Activated CD4-positive, alpha-beta T cell treated with anti-CD3 and anti-CD28 coated beads for 36 hours (primary cell): Measurements from ENCODE around the gene MROH8. TPM values are rescaled to one million over a fixed set of nuclear protein-coding genes. Genes with fewer than 3 reads are reported as not detected.
A peak's percentile ranks its signal among the peaks of the same experiment; 100 is the strongest.

Experiments
- ATAC-seq: fragments of 200-7000 bp; cut with Tn5 transposase; one replicate; pipeline ENCODE4 v1.10.0; 2021; ENCODE audit warnings: mild to moderate bottlenecking, moderate library complexity
- CTCF ChIA-PET: fragments of 350-600 bp; sonication (Branson Sonifier 250); formaldehyde crosslinking; loops from one replicate; lab custom pipeline; 2021; ENCODE audit warnings: antibody characterized with exemption; lab: Charles Lee
- POLR2A ChIA-PET: fragments of 350-600 bp; sonication (Branson Sonifier 250); formaldehyde crosslinking; loops from one replicate; lab custom pipeline; 2021; ENCODE audit warnings: antibody characterized with exemption, inconsistent platforms; lab: Charles Lee
- DNase-seq: peaks from one replicate; pipeline ENCODE4 v3.0.0-alpha.2; 2020
- H3K27ac Mint-ChIP-seq: one replicate; pipeline ENCODE4 v1.8.0; 2021; ENCODE audit warnings: mixed read lengths
- H3K27me3 Mint-ChIP-seq: one replicate; pipeline ENCODE4 v1.8.0; 2021; ENCODE audit warnings: mixed read lengths
- H3K36me3 Mint-ChIP-seq: one replicate; pipeline ENCODE4 v1.8.0; 2021; ENCODE audit warnings: low read depth, mixed read lengths
- H3K4me1 Mint-ChIP-seq: one replicate; pipeline ENCODE4 v1.8.0; 2021; ENCODE audit warnings: mixed read lengths
- H3K4me3 Mint-ChIP-seq: one replicate; pipeline ENCODE4 v1.8.0; 2021; ENCODE audit warnings: mild to moderate bottlenecking, moderate library complexity, mixed read lengths
- H3K9me3 Mint-ChIP-seq: one replicate; pipeline ENCODE4 v1.8.0; 2021; ENCODE audit warnings: low read depth, mixed read lengths
- intact Hi-C, 2 experiments: fragments of 100-400 bp; cut with DNase I in 1 of 2; cut with micrococcal nuclease in 1 of 2; formaldehyde crosslinking; loops; one replicate each; pipeline versions ENCODE4 v1.14.2 to v1.15.1; 2022 to 2024; cut with DNase I, micrococcal nuclease
- total RNA-seq, 2 experiments: library from RNA; stranded (reverse); gene quantifications; one replicate each; pipeline ENCODE4 v1.2.3, GENCODE V29; 2021

Gene MROH8
- total RNA-seq, 2 experiments from 2014 or later, result 3.0 to 4.5 TPM

DNA sequence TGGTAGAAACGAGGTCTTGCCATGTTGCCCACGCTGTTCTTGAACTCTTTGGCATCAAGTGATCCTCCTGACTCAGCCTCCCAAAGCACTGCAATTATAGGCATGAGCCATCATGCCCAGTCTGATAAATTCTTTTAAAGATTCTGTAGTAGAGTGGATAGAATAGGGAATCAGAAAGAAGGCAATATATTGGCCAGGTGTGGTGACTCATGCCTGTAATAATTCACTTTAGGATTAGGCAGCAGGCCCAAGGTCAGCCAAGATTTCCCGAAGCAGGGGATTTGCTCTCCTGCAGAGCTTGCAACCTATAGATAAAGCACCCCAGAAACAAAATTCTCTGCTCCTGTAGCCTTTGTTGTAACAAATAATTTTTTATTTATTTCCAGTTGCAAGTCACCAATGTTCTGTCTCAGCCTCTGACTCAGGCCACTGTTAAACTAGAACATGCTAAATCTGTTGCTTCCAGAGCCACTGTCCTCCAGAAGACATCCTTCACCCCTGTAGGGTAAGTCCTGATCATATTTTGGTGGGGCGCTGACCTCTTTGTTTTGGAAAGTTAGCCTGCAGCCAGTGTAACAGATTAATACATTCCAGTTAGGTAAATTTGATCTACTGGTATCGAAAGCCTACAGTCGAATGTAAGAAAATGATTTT is 30.4 kb upstream of the MROH8 start:
- H3K36me3 Mint-ChIP-seq, result peaks cover 44% of the 10 kb centered on the region
- intact Hi-C loops, result no loop called here
- peaks cover 2% of the 10 kb centered on the region for H3K4me1 Mint-ChIP-seq
- POLR2A ChIA-PET, result interaction anchor here (0.7 kb wide), 2 partner anchors 25 to 1661 kb away, joined by 3 to 6 read pairs; no protein-coding TSS in a partner anchor
- no peak for ATAC-seq
- H3K27ac Mint-ChIP-seq, result no peak overlapping the region
- CTCF ChIA-PET, result interaction anchor here (1.2 kb wide), 1 partner anchor 324 kb away, joined by 3 read pairs; no protein-coding TSS in a partner anchor
- no peaks in the 10 kb centered on the region for H3K9me3 Mint-ChIP-seq
- no peak overlapping the region for H3K4me3 Mint-ChIP-seq
- DNase-seq, result no peak
- no peaks in the 10 kb centered on the region for H3K27me3 Mint-ChIP-seq

DNA sequence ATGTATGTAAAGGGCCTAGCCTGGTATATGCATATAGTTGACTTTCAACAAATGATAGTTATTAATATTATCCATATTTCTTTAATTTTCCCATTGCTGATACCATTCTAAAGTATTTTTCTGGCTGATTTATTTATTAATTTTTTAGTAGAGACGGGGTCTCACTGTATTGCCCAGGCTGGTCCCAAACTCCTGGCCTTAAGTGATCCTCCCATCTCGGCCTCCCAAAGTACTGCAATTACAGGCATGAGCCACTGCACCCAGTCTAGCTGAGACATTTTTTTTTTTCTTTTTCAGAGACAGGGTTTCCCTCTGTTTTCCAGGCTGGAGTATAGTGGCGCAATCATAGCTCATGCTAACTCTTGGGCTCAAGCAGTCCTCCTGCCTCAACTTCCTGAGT is 29.8 kb upstream of the MROH8 start:
- Mint-ChIP-seq H3K27ac (no peak overlapping the region), H3K4me3 (no peak overlapping the region), H3K9me3 (no peaks in the 10 kb centered on the region), H3K36me3 (peaks cover 50% of the 10 kb centered on the region), H3K4me1 (no peaks in the 10 kb centered on the region), H3K27me3 (no peaks in the 10 kb centered on the region)
- intact Hi-C loops, result no loop called here
- no peak for DNase-seq
- ChIA-PET POLR2A (interaction anchor here (0.7 kb wide), 1 partner anchor 1661 kb away, joined by 3 read pairs; no protein-coding TSS in a partner anchor), CTCF (no interaction called here)
- ATAC-seq, result no peak

DNA sequence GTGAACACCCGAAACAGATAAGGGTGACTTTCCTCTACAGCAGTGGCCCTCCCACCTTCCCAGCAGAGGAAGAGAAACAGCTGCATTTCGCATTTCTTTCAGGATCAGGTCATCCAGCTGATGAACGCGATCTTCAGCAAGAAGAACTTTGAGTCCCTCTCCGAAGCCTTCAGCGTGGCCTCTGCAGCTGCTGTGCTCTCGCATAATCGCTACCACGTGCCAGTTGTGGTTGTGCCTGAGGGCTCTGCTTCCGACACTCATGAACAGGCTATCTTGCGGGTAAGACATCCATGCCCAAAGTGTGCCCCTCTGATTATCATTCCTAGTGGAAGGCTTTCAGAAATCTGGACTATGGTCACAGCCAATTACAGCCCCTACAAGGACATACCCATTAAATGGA is 27.8 kb upstream of the MROH8 start:
- ChIA-PET POLR2A (no interaction called here), CTCF (no interaction called here)
- H3K4me3 Mint-ChIP-seq, result no peak overlapping the region
- ATAC-seq (no peak), DNase-seq (no peak)
- H3K27ac Mint-ChIP-seq, result no peak overlapping the region
- H3K4me1 Mint-ChIP-seq, result no peaks in the 10 kb centered on the region
- intact Hi-C loops, result no loop called here
- H3K36me3 Mint-ChIP-seq, result peaks cover 49% of the 10 kb centered on the region
- no peaks in the 10 kb centered on the region for H3K9me3 Mint-ChIP-seq
- no peaks in the 10 kb centered on the region for H3K27me3 Mint-ChIP-seq

DNA sequence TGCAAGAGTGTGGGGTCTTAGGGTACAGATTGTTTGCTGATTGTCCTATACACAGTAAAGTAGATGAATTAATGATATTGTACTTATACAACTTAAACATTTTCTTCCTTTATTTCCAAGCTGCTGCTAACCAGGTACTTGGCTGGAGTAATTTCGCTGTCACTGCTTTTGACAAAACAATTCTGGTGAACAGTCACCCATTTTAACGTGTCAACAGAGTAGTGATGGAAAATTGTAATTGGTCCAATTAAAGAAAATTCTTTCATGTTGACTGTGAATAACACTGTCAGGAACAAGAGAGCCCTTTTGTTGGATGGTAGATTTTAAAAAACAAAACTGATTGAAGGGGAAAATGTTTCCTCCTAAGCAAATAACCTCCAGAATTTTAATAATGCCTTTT is 26.4 kb upstream of the MROH8 start:
- intact Hi-C loops, result no loop called here
- ChIA-PET CTCF (interaction anchor here (1.0 to 2.3 kb wide), 5 partner anchors 10 to 787 kb away, joined by 3 to 15 read pairs (median 3); no protein-coding TSS in a partner anchor), POLR2A (interaction anchor here (0.6 kb wide), 1 partner anchor 12 kb away, joined by 4 read pairs; no protein-coding TSS in a partner anchor)
- Mint-ChIP-seq H3K27ac (no peak overlapping the region), H3K4me3 (no peak overlapping the region), H3K4me1 (no peaks in the 10 kb centered on the region), H3K27me3 (no peaks in the 10 kb centered on the region), H3K36me3 (peaks cover 53% of the 10 kb centered on the region), H3K9me3 (no peaks in the 10 kb centered on the region)
- ATAC-seq (no peak), DNase-seq (no peak)

DNA sequence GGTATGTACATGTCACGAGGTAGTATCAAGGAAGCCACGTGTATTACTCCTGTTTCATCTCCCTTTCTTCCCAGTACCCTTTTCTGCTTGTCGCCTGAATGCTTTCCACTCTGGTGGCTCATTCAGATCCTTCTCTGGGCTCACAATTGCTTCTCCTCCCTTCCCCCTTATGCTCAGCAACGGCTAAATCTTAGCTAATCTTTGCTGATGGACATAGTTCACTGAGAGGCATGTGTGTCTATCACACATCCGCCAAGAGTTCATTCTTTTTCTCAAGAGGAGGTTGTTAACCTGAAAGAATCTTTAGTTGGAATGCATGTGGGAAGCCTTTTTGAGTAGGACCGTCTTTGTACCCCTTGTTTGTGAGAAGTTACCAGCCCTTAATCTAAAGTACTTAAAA is 25.8 kb upstream of the MROH8 start:
- H3K27ac Mint-ChIP-seq, result no peak overlapping the region
- no peaks in the 10 kb centered on the region for H3K27me3 Mint-ChIP-seq
- no peaks in the 10 kb centered on the region for H3K4me1 Mint-ChIP-seq
- no peak overlapping the region for H3K4me3 Mint-ChIP-seq
- intact Hi-C loops, result no loop called here
- ChIA-PET POLR2A (interaction anchor here (0.6 kb wide), 1 partner anchor 12 kb away, joined by 4 read pairs; no protein-coding TSS in a partner anchor), CTCF (interaction anchor here (0.7 to 2.3 kb wide), 4 partner anchors 9 to 788 kb away, joined by 3 to 15 read pairs (median 3); no protein-coding TSS in a partner anchor)
- no peak for ATAC-seq
- H3K36me3 Mint-ChIP-seq, result peaks cover 59% of the 10 kb centered on the region
- DNase-seq, result no peak
- H3K9me3 Mint-ChIP-seq, result no peaks in the 10 kb centered on the region

DNA sequence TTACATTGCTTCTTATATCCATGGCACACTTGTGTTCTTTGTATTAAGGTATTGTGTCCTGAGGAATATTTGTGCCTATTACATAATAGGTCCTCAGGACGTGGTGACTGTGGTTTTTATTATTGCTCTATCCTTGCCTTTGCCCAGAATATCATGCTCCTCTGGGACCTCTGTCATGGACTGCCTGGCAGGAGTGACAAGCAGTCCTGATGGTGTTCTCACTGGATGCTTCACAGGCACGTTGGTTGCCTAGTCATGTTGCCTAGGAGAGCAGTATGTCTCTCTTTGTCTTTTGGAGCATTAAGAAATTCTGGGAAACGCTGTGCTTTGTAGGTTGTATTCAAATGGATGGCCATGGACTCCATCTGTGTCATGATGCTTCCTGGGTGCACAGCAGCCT is 24.7 kb upstream of the MROH8 start:
- ATAC-seq, result no peak

DNA sequence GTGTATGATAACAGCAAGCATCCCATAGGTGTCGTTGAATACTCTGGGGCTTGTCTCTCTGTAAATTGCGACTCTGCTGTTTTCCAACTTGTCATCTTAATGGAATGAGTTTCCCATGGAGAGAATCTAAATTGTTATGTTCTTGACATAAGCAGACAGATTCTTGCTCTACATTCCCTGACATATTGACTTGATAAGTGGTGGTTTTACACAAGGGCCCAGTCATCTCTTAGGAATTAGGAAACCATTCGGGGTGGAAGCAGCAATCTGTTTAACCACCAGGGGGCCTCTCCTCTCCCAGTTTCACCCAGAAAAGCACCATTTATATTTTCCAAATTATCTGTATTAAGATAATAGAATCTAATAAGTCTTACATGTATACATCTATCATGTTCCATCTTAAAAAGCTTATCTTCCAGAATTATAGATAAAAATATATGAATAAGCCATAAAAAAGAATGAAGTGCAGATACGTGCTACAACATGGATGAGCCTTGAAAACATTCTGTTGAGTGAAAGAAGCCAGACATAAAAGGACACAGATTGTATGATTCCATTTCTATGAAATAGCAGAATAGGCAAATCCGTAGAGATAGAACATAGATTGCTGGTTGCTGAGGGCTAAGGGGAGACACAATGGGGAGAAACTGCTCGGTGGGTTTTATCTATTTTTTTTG is 23.1 kb upstream of the MROH8 start:
- ATAC-seq (peak; percentile 53), DNase-seq (peak; percentile 32)
- CTCF ChIA-PET, result interaction anchor here (0.6 to 3.1 kb wide), 6 partner anchors 11 to 328 kb away, joined by 3 to 13 read pairs (median 3); no protein-coding TSS in a partner anchor
- H3K4me1 Mint-ChIP-seq, result no peaks in the 10 kb centered on the region
- intact Hi-C loops, result loop anchor here in 1 of 2 experiments (2.0 kb wide), 1 partner anchor 332 kb away; no protein-coding TSS in a partner anchor
- peaks cover 55% of the 10 kb centered on the region for H3K36me3 Mint-ChIP-seq
- H3K4me3 Mint-ChIP-seq, result no peak overlapping the region
- POLR2A ChIA-PET, result no interaction called here
- H3K9me3 Mint-ChIP-seq, result no peaks in the 10 kb centered on the region
- H3K27ac Mint-ChIP-seq, result no peak overlapping the region
- no peaks in the 10 kb centered on the region for H3K27me3 Mint-ChIP-seq

More for the DNA sequence above, 24.7 kb upstream of the MROH8 start:
- intact Hi-C loops, result no loop called here
- H3K27ac Mint-ChIP-seq, result no peak overlapping the region
- H3K27me3 Mint-ChIP-seq, result no peaks in the 10 kb centered on the region
- no peaks in the 10 kb centered on the region for H3K9me3 Mint-ChIP-seq
- ChIA-PET POLR2A (no interaction called here), CTCF (interaction anchor here (3.1 kb wide), 1 partner anchor 15 kb away, joined by 13 read pairs; no protein-coding TSS in a partner anchor)
- H3K4me1 Mint-ChIP-seq, result no peaks in the 10 kb centered on the region
- H3K36me3 Mint-ChIP-seq, result peaks cover 59% of the 10 kb centered on the region
- no peak for DNase-seq
- no peak overlapping the region for H3K4me3 Mint-ChIP-seq

DNA sequence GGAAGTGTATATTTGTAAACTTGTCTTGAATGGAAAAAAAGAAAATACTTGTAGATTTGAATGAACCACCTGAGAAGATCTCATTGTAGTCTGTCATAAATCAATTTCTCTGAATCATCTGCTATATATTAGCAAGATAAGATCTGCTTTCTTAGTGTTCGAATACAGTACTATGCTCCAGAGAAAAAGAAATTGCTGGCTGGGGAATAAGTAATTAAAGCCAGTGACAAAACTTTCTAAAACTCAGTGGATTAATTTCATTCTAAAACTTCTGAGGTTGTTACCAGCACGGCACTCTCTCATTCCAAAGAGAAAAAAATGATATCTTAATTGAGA is 22.4 kb upstream of the MROH8 start:
- no peaks in the 10 kb centered on the region for H3K27me3 Mint-ChIP-seq
- H3K36me3 Mint-ChIP-seq, result peaks cover 54% of the 10 kb centered on the region
- ATAC-seq (no peak), DNase-seq (no peak)
- no peak overlapping the region for H3K27ac Mint-ChIP-seq
- H3K9me3 Mint-ChIP-seq, result no peaks in the 10 kb centered on the region
- ChIA-PET POLR2A (no interaction called here), CTCF (interaction anchor here (0.7 to 3.1 kb wide), 3 partner anchors 11 to 16 kb away, joined by 3 to 13 read pairs (median 4); no protein-coding TSS in a partner anchor)
- intact Hi-C loops, result loop anchor here in 1 of 2 experiments (2.0 kb wide), 1 partner anchor 333 kb away; no protein-coding TSS in a partner anchor
- H3K4me1 Mint-ChIP-seq, result peaks cover 5% of the 10 kb centered on the region
- H3K4me3 Mint-ChIP-seq, result no peak overlapping the region

DNA sequence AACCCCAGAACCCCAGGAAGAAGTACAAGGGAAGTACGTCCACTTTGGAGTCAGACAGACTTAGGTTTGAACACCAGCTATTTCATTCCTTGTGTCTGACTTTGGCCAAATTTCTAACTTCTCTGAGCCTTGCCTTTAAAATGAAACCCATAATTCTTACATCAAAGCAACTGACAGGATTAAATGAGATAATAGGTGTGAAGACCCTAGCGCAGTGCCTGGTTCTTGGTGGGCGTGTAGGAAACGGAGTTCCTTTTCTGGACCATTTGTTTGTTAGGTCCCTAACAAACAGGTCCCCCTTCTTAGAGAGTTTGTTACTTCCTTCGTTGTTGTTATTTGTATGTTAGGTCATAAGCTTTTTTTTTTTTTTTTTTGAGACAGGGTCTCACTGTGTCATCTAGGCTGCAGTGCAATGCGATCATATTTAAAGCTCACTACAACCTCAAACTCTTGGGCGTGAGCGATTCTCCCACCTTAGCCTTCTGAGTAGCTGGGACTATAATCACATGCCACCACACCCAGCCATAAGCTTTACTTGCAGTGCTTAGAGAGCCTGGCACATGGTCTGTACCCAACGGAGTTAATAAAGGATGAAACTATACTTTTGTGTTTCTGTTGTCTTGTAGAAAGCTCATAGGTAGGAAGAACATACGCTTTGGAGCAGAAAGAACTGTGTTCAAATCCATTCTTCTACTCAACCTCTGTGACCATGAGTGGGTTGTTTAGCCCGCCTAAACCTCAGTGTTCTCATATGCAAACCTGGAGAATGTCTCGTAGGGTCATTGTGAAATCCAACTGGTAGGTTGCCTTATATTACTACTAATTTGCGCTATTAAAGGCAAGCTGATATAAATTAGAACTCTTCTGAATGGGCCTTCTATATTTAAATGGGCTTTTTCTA is 21.8 kb upstream of the MROH8 start:
- ATAC-seq (no peak), DNase-seq (no peak)
- no peaks in the 10 kb centered on the region for H3K27me3 Mint-ChIP-seq
- intact Hi-C loops, result no loop called here
- H3K4me3 Mint-ChIP-seq, result no peak overlapping the region
- no peaks in the 10 kb centered on the region for H3K9me3 Mint-ChIP-seq
- ChIA-PET CTCF (interaction anchor here (0.6 to 3.1 kb wide), 6 partner anchors 10 to 1267 kb away, joined by 3 to 13 read pairs (median 4); no protein-coding TSS in a partner anchor), POLR2A (no interaction called here)
- peaks cover 10% of the 10 kb centered on the region for H3K4me1 Mint-ChIP-seq
- H3K36me3 Mint-ChIP-seq, result peaks cover 58% of the 10 kb centered on the region
- peak overlapping the region; percentile 12 for H3K27ac Mint-ChIP-seq

DNA sequence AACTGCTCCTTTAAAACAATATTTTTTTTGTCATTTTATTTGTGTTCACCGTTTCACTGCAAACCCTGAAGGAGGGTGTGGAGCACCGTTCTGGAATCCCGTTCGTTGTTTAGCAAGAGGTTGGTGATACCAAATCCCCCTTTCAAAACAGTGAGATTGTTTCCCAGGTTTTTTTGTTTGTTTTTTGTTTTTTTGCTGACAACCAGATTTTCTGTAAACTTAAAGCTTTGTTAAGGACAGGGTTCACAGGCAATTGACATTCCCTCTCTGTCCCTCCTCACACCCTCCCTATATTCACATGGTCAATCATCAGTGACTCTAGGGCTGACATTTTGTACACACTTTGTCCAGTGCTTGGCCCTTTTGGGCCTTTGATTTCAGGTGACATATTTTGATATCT is 21.0 kb upstream of the MROH8 start:
- H3K4me1 Mint-ChIP-seq, result peaks cover 14% of the 10 kb centered on the region
- ATAC-seq, result no peak
- ChIA-PET CTCF (no interaction called here), POLR2A (no interaction called here)
- H3K27ac Mint-ChIP-seq, result no peak overlapping the region
- no peak for DNase-seq
- no peak overlapping the region for H3K4me3 Mint-ChIP-seq
- H3K9me3 Mint-ChIP-seq, result no peaks in the 10 kb centered on the region
- no peaks in the 10 kb centered on the region for H3K27me3 Mint-ChIP-seq
- intact Hi-C loops, result no loop called here
- peaks cover 56% of the 10 kb centered on the region for H3K36me3 Mint-ChIP-seq
